MM.1S (cell line): ENCODE measurements around the gene PKD1.
"Not testable (repeated sequence)": the region's sequence is repeated elsewhere in the genome, so short reads cannot be mapped to it uniquely, and the experiment has no call there.

Source experiments
- DNase-seq: peaks from one replicate; pipeline ENCODE4 v3.0.0-alpha.2; 2015
- H2AFZ ChIP-seq: fragments of 300-600 bp; sonication (generic); 2 replicates; pipeline ENCODE4 v1.6.0; 2016; ENCODE audit warnings: antibody characterized with exemption, low read length
- H3F3A ChIP-seq: fragments of 300-600 bp; sonication (generic); 2 replicates; pipeline ENCODE4 v1.6.1; 2016; ENCODE audit warnings: mild to moderate bottlenecking, antibody characterized with exemption, low read length, moderate library complexity, mixed read lengths; ENCODE audit not compliant: insufficient read depth
- H3K27ac ChIP-seq: fragments of 300-600 bp; sonication (generic); 2 replicates; pipeline ENCODE4 v1.5.1; 2016; ENCODE audit warnings: mild to moderate bottlenecking, low read length
- H3K27me3 ChIP-seq: fragments of 300-600 bp; sonication (generic); replicated peaks from 2 replicates; pipeline ENCODE4 v1.6.0; 2016; ENCODE audit warnings: low read length; ENCODE audit not compliant: insufficient read depth
- H3K36me3 ChIP-seq: fragments of 300-600 bp; sonication (generic); replicated peaks from 2 replicates; pipeline ENCODE4 v1.6.1; 2016; ENCODE audit warnings: mild to moderate bottlenecking, low read length, mixed read lengths; ENCODE audit not compliant: insufficient read depth
- H3K4me1 ChIP-seq: fragments of 300-600 bp; sonication (generic); 2 replicates; pipeline ENCODE4 v1.6.1; 2016; ENCODE audit warnings: low read length, mixed read lengths
- H3K4me2 ChIP-seq: fragments of 300-600 bp; sonication (generic); 2 replicates; pipeline ENCODE4 v1.6.0; 2016; ENCODE audit warnings: low read depth, low read length
- H3K4me3 ChIP-seq: fragments of 300-600 bp; sonication (generic); 2 replicates; pipeline ENCODE4 v1.5.1; 2016; ENCODE audit warnings: low read length, mixed read lengths
- H3K79me2 ChIP-seq: fragments of 300-600 bp; sonication (generic); 2 replicates; pipeline ENCODE4 v1.6.1; 2016; ENCODE audit warnings: mixed run types, low read length, mixed read lengths
- H3K9ac ChIP-seq: fragments of 300-600 bp; sonication (generic); 2 replicates; pipeline ENCODE4 v1.6.1; 2016; ENCODE audit warnings: low read length, mixed read lengths
- H3K9me2 ChIP-seq: fragments of 300-600 bp; sonication (generic); replicated peaks from 2 replicates; pipeline ENCODE4 v1.6.1; 2016; ENCODE audit warnings: mild to moderate bottlenecking, low read length, mixed read lengths; ENCODE audit not compliant: insufficient read depth
- H3K9me3 ChIP-seq: fragments of 300-600 bp; sonication (generic); replicated peaks from 2 replicates; pipeline ENCODE4 v1.6.1; 2016; ENCODE audit warnings: mild to moderate bottlenecking, low read length, mixed read lengths; ENCODE audit not compliant: insufficient read depth
- H4K20me1 ChIP-seq: fragments of 300-600 bp; sonication (generic); 2 replicates; pipeline ENCODE4 v1.6.1; 2016; ENCODE audit warnings: mild to moderate bottlenecking, low read length, moderate library complexity, mixed read lengths; ENCODE audit not compliant: insufficient read depth

Gene PKD1

DNA sequence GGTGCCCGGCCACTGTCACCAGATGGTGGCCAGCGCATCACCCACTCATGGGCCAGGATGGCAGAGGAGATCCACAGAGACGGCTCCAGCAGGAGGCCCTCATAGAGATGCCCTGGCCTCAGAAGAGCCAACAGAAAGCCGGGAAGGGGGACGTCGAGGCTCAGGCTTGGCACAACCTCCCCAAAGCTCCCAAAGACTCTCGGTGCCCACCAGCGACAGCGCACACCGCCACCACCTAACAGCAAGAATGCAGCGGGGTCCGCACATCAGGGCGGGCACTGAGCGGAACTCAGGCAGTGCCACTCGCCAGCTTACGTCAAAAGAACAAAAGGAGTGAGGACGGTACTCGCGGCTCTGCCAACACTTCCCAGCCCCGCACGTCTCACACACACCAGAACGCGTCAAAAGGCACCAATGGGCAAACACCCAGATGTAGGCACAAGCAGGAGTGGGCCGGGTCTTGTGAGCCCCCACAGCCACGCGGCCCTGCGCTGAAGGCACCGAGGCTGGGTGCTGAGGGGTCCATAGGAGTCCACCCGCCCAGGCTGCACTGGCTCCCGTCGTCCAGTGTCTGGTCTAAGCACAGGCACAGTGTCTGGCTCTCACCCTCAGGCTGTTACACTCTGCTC lies 8.7 kb downstream of the PKD1 start:
- H3F3A ChIP-seq, H4K20me1 ChIP-seq, H3K27me3 ChIP-seq, DNase-seq, H3K9me3 ChIP-seq, H3K36me3 ChIP-seq, H3K4me3 ChIP-seq, H3K4me2 ChIP-seq, H3K9me2 ChIP-seq, H2AFZ ChIP-seq, H3K4me1 ChIP-seq, H3K9ac ChIP-seq, H3K27ac ChIP-seq: not testable (repeated sequence)
- peaks cover 23% of the 10 kb centered on the region for H3K79me2 ChIP-seq

DNA sequence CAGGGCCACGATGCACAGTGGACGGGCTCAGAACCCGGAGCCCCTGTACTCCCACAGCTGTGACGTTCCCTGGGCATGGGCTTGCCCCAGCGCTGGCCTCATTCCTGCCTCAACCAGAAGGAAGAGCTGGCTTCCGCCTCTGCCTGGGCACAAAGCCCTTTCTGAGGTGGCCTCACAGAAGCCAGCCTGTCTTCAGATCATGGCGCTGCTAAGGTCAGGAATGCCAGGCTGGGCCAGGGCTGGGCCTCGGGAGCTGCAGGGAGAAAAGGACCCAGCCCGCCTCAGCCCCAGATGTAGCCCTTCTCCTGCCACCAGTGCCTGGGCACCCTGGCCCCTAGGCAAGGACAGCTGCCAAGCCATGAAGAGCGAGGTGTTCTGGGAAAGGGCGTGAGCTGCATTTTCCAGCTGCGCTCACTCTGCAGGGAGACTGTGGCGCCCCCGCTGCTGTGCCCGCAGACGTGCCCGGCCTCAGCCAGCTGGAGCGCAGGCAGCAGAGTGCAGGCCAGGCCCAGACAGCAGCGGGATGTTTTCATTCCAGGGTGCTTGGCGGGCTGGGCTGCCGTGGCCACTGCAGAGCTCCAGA lies 9.4 kb downstream of the PKD1 start:
- H3K9ac ChIP-seq, H3K9me3 ChIP-seq, H3K27ac ChIP-seq, H2AFZ ChIP-seq, H3K27me3 ChIP-seq, H3K9me2 ChIP-seq, H3F3A ChIP-seq, H3K4me1 ChIP-seq, H3K4me2 ChIP-seq, H4K20me1 ChIP-seq, H3K4me3 ChIP-seq, DNase-seq, H3K36me3 ChIP-seq: not testable (repeated sequence)
- H3K79me2 ChIP-seq: peaks cover 23% of the 10 kb centered on the region

DNA sequence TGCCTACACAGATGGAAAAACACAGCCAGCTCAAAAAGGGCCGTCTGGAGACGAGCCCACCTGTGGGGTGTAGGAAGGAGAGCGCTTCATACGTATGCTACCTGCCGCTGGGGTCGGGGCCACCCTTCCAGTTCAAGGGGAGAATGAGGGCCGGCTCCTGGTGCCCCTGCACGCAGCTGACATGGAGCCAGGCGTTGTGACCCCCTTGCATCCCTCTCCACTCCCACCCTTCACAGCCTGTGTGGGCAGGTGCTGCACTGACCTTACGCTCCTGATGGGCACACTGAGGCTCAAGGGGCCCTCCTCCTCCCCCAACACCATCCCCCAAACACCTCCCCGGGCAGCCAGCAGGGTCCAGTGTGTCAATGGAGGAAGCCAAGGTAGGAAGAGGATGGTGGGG lies 10.1 kb downstream of the PKD1 start:
- H3F3A ChIP-seq, H3K9ac ChIP-seq, DNase-seq, H3K4me1 ChIP-seq, H3K4me3 ChIP-seq, H2AFZ ChIP-seq, H3K27me3 ChIP-seq, H3K4me2 ChIP-seq, H3K9me3 ChIP-seq, H3K36me3 ChIP-seq, H3K27ac ChIP-seq, H3K9me2 ChIP-seq, H4K20me1 ChIP-seq: not testable (repeated sequence)
- H3K79me2 ChIP-seq: peaks cover 23% of the 10 kb centered on the region

DNA sequence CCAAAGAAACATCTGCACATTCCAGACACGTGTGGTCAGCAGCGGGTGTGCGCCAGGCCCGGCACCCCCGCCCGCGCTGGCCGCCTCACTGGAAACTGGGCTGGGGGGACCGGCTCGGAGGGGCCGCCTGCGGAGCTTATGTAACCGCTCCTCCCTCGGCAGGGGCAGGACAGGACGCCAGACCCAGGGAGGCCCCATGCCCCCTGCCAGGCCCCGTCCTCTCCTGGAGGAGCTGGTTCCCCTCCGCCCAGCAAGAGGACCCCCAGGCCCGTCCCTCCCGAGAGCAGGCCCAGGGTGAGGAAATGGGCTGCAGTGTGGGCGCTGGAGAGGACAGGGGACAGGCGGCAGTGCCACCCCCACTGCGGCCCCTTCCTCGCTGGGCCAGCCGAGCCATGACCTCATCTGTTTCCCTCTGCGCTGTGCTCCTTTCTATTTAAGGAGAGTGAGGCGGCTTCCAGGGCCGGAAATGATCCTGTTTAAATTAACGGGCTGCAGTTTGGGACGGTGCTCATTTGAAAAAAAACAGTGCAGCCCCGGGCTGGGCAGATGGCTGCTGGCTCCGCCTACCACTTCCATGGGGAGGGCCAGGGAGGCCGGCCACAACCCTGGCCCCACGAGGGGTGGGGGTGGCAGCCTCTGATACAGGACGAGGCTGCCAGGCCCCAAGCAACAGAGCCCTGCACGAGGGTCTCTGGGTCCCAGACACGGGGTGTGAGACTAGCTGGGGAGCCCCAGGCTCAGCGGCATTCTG lies 10.8 kb downstream of the PKD1 start:
- peaks cover 23% of the 10 kb centered on the region for H3K79me2 ChIP-seq
- not testable (repeated sequence) for H3K9ac ChIP-seq, H4K20me1 ChIP-seq, H3K4me1 ChIP-seq, H3K9me2 ChIP-seq, H3K9me3 ChIP-seq, H3K27ac ChIP-seq, H3K27me3 ChIP-seq, H3K4me3 ChIP-seq, H3K36me3 ChIP-seq, DNase-seq, H3F3A ChIP-seq, H3K4me2 ChIP-seq, H2AFZ ChIP-seq

DNA sequence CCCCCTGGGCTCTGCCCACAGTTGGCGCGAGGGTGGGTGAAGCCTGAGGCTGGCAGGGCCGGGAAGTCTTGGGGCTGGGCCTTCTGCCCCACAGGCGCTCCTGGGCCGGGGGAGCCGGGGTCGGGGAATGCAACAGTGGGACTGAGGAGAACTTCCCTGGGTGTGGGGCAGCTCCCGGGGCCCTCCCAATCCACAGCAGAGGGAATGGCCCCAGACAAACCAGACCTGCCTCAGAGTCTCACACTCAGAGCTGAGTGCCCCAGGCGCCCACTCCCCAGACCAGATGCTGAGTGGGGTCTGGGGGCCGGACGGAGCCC lies 11.4 kb downstream of the PKD1 start:
- not testable (repeated sequence) for H3K9ac ChIP-seq, H3K27ac ChIP-seq, H2AFZ ChIP-seq, H3F3A ChIP-seq, H3K4me2 ChIP-seq, H4K20me1 ChIP-seq, H3K4me1 ChIP-seq, H3K9me3 ChIP-seq, H3K27me3 ChIP-seq, H3K4me3 ChIP-seq, DNase-seq, H3K36me3 ChIP-seq, H3K9me2 ChIP-seq
- peaks cover 23% of the 10 kb centered on the region for H3K79me2 ChIP-seq

DNA sequence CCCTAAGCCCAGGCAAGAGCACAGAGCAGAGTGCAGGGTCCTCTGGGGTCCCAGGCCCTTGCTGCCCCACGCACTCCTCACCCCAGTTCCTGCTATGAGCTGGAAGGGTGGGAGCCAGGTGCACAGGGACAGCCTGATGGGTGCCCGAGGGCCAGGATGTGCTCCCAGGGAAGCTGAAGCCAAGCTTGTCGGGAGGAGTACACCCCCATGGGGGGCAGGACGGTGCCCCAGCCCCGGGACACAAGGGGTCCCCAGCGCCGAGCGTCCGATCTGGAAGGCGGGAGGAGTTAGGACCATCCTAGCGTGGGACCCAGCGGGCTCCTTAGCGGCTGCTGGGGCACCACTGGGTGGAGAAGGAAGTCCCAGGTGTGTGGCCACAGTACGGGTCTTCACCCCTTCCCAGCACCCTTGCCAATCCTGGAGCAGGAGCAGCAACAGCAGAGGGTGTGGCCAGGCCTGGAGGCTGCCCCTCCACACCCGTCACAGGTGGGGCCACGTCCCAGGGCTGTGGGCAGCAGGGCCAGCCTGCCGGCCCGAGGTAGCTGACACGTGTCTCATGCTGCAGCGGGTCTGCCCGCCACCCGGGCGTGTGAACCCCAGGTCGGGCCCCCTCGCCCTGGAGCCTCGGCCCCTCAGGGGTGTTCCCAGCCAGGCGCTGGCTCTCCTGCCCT lies 11.9 kb downstream of the PKD1 start:
- not testable (repeated sequence) for H3K9me2 ChIP-seq, H3K27ac ChIP-seq, H3K36me3 ChIP-seq, H3K4me2 ChIP-seq, H3K4me3 ChIP-seq, DNase-seq, H3K4me1 ChIP-seq, H3K9ac ChIP-seq, H4K20me1 ChIP-seq, H3F3A ChIP-seq, H3K9me3 ChIP-seq, H2AFZ ChIP-seq, H3K27me3 ChIP-seq
- H3K79me2 ChIP-seq: peaks cover 23% of the 10 kb centered on the region

DNA sequence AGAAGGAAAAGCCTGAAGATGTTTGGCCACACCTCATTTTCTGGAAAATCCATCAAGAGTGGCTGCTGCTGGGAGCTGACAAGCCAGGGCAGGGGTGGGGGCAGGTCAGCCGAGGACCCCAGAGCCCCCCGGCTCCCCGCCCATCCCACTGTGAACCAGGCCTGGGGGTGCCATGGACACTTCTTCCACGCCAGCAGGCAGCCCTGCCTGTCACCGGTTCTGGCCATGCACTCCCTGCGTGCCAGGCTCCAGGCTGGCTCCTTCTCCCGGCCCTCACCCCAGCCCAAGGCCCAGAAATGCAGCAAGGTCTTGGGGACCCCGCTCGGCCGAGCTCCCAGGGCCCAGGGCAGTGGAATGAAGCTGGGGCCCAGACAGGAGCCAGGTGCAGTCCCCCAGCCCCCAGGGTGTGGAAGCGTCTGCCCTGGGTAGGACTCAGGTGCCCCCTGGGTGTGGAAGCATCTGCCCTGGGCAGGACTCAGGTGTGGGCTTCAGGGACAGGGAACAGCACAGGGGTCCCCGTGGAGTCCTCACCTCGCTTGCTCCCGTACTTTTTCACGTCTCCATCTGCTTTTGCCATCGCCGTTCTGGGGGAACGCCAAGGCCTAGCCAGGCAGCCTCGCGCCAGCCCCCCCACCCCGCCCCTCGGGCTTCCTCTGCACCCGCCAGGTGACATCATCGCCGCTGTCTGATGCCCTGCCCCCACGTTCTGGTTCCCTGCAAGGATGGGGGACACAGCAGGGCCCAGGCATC lies 12.6 kb downstream of the PKD1 start:
- H3K27ac ChIP-seq, H3K9ac ChIP-seq, H3K27me3 ChIP-seq, H4K20me1 ChIP-seq, H3K4me1 ChIP-seq, H3K9me2 ChIP-seq, H3K9me3 ChIP-seq, DNase-seq, H3K4me3 ChIP-seq, H3K36me3 ChIP-seq, H3F3A ChIP-seq, H3K4me2 ChIP-seq, H2AFZ ChIP-seq: not testable (repeated sequence)
- H3K79me2 ChIP-seq: peaks cover 23% of the 10 kb centered on the region
